H9 (cell line): ENCODE results near the gene GPR82. TPM values are rescaled to one million over a fixed set of nuclear protein-coding genes. Genes with fewer than 3 reads are reported as not detected.

Experiments
- DNase-seq: peaks from one replicate; pipeline ENCODE4 v3.0.0-alpha.2; 2017
- H2AFZ ChIP-seq: one replicate; pipeline ENCODE4 v1.6.1; 2013; ENCODE audit warnings: mild to moderate bottlenecking, low read length, control low read depth, moderate library complexity
- H2AK5ac ChIP-seq: 2 replicates; pipeline ENCODE4 v1.6.1; 2013; ENCODE audit warnings: low read length, control low read depth, mixed read lengths; ENCODE audit not compliant: insufficient read length
- H2BK120ac ChIP-seq: one replicate; pipeline ENCODE4 v1.6.1; 2013; ENCODE audit warnings: low read depth, mild to moderate bottlenecking, low read length, control low read depth, inconsistent platforms; ENCODE audit not compliant: poor library complexity, severe bottlenecking
- H2BK12ac ChIP-seq: 2 replicates; pipeline ENCODE4 v1.6.1; 2013; ENCODE audit warnings: low read length, control low read depth, mixed read lengths, low read depth; ENCODE audit not compliant: insufficient read length
- H2BK15ac ChIP-seq: 2 replicates; pipeline ENCODE4 v1.6.1; 2013; ENCODE audit warnings: low read depth, low read length, control low read depth
- H2BK20ac ChIP-seq: one replicate; pipeline ENCODE4 v1.6.1; 2013; ENCODE audit warnings: low read depth, mild to moderate bottlenecking, low read length, control low read depth, inconsistent platforms; ENCODE audit not compliant: poor library complexity, severe bottlenecking
- H2BK5ac ChIP-seq: 2 replicates; pipeline ENCODE4 v1.6.1; 2013; ENCODE audit warnings: low read length, control low read depth, mixed read lengths; ENCODE audit not compliant: insufficient read length
- H3K14ac ChIP-seq: 2 replicates; pipeline ENCODE4 v1.6.1; 2013; ENCODE audit warnings: low read length, control low read depth; ENCODE audit not compliant: insufficient read depth
- H3K18ac ChIP-seq: 2 replicates; pipeline ENCODE4 v1.6.1; 2013; ENCODE audit warnings: low read depth, mild to moderate bottlenecking, mixed read lengths, low read length, control low read depth; ENCODE audit not compliant: insufficient read length
- H3K23ac ChIP-seq: 2 replicates; pipeline ENCODE4 v1.6.1; 2013; ENCODE audit warnings: low read length, control low read depth, mixed read lengths, low read depth; ENCODE audit not compliant: insufficient read length
- H3K23me2 ChIP-seq: 2 replicates; pipeline ENCODE4 v1.6.1; 2013; ENCODE audit warnings: low read depth, mild to moderate bottlenecking, mixed read lengths, low read length, control low read depth; ENCODE audit not compliant: insufficient read length, poor library complexity, severe bottlenecking
- H3K27ac ChIP-seq: 2 replicates; pipeline ENCODE4 v1.5.1; 2013; ENCODE audit warnings: low read length, control low read depth, mixed read lengths, low read depth; ENCODE audit not compliant: insufficient read length
- H3K27me3 ChIP-seq: 2 replicates; pipeline ENCODE4 v1.6.1; 2013; ENCODE audit warnings: low read length, control low read depth, inconsistent platforms; ENCODE audit not compliant: insufficient read depth
- H3K4ac ChIP-seq: 2 replicates; pipeline ENCODE4 v1.6.1; 2013; ENCODE audit warnings: low read depth, mild to moderate bottlenecking, control low read depth, inconsistent platforms, low read length, moderate library complexity
- H3K4me1 ChIP-seq: 2 replicates; pipeline ENCODE4 v1.6.1; 2013; ENCODE audit warnings: low read length, control low read depth, inconsistent platforms; ENCODE audit not compliant: insufficient read depth
- H3K4me2 ChIP-seq: 2 replicates; pipeline ENCODE4 v1.6.1; 2013; ENCODE audit warnings: low read length, control low read depth, mixed read lengths; ENCODE audit not compliant: insufficient read length, insufficient read depth
- H3K56ac ChIP-seq: 2 replicates; pipeline ENCODE4 v1.6.1; 2013; ENCODE audit warnings: low read depth, mild to moderate bottlenecking, mixed read lengths, low read length, control low read depth; ENCODE audit not compliant: insufficient read length
- H3K79me1 ChIP-seq: 2 replicates; pipeline ENCODE4 v1.6.1; 2013; ENCODE audit warnings: low read depth, mild to moderate bottlenecking, moderate library complexity, low read length, control low read depth, inconsistent platforms; ENCODE audit not compliant: insufficient read depth, poor library complexity, severe bottlenecking
- H3K79me2 ChIP-seq: 2 replicates; pipeline ENCODE4 v1.6.1; 2013; ENCODE audit warnings: low read length, control low read depth, inconsistent platforms; ENCODE audit not compliant: insufficient read depth
- H3K9ac ChIP-seq: 2 replicates; pipeline ENCODE4 v1.6.1; 2013; ENCODE audit warnings: low read length, control low read depth, mixed read lengths; ENCODE audit not compliant: insufficient read length; ENCODE audit errors: extremely low read depth
- H3K9me3 ChIP-seq: one replicate; pipeline ENCODE4 v1.6.1; 2013; ENCODE audit warnings: low read depth, low read length, inconsistent platforms; ENCODE audit not compliant: control insufficient read depth
- H3T11ph ChIP-seq: one replicate; pipeline ENCODE4 v1.6.1; 2013; ENCODE audit warnings: mild to moderate bottlenecking, low read length, control low read depth, inconsistent platforms
- H4K20me1 ChIP-seq: one replicate; pipeline ENCODE4 v1.6.1; 2013; ENCODE audit not compliant: control insufficient read depth, insufficient read length, insufficient read depth
- H4K5ac ChIP-seq: 2 replicates; pipeline ENCODE4 v1.6.1; 2013; ENCODE audit warnings: low read depth, mild to moderate bottlenecking, mixed read lengths, low read length, control low read depth; ENCODE audit not compliant: insufficient read length
- H4K8ac ChIP-seq: replicated peaks from 2 replicates; pipeline ENCODE4 v1.6.1; 2013; ENCODE audit warnings: low read length, control low read depth, mixed read lengths, low read depth; ENCODE audit not compliant: insufficient read length
- H4K91ac ChIP-seq: 2 replicates; pipeline ENCODE4 v1.6.1; 2013; ENCODE audit warnings: low read depth, mild to moderate bottlenecking, moderate library complexity, mixed read lengths, low read length, control low read depth; ENCODE audit not compliant: insufficient read length
- H3K27ac Mint-ChIP-seq, 3 experiments: 2 replicates in 2 of 3; 3 replicates in 1 of 3; pipeline ENCODE4 v1.8.0; 2020 to 2021; ENCODE audit warnings: mixed read lengths in 3 of 3, mild to moderate bottlenecking in 1 of 3, moderate library complexity in 1 of 3
- H3K27me3 Mint-ChIP-seq: 2 replicates; pipeline ENCODE4 v1.8.0; 2021; ENCODE audit warnings: low read depth, mild to moderate bottlenecking, moderate library complexity, mixed read lengths
- H3K36me3 Mint-ChIP-seq, 3 experiments: 2 replicates in 2 of 3; 3 replicates in 1 of 3; pipeline ENCODE4 v1.8.0; 2020 to 2021; ENCODE audit warnings: low read depth in 3 of 3, mixed read lengths in 3 of 3; ENCODE audit not compliant: insufficient read depth in 1 of 3
- H3K4me1 Mint-ChIP-seq, 2 experiments: 2 replicates each; pipeline ENCODE4 v1.8.0; 2020; ENCODE audit warnings: mixed read lengths in 2 of 2
- H3K4me3 Mint-ChIP-seq, 2 experiments: 2 replicates in 1 of 2; 3 replicates in 1 of 2; pipeline ENCODE4 v1.8.0; 2020 to 2021; ENCODE audit warnings: mild to moderate bottlenecking in 2 of 2, mixed read lengths in 2 of 2, moderate library complexity in 1 of 2
- H3K9me3 Mint-ChIP-seq, 2 experiments: 2 replicates in 1 of 2; 3 replicates in 1 of 2; pipeline ENCODE4 v1.8.0; 2020; ENCODE audit warnings: mild to moderate bottlenecking in 2 of 2, mixed read lengths in 2 of 2, moderate library complexity in 1 of 2
- CTCF ChIP-seq: fragments of 200-600 bp; sonication (generic); conservative IDR thresholded peaks from 3 replicates; pipeline ENCODE4 v1.8.0; 2021; ENCODE audit warnings: antibody characterized with exemption, mild to moderate bottlenecking
- WGBS: extraction: QIAGEN DNeasy Blood & Tissue Kit; methylation state at CpG from one replicate; pipeline ENCODE4 v1.1.7; 2013; ENCODE audit warnings: missing lambda C conversion rate, low lambda C conversion rate, mixed read lengths; ENCODE audit not compliant: insufficient read length; ENCODE audit errors: extremely low coverage; 5-methylcytosine and 5-hydroxymethylcytosine counted together
- total RNA-seq: library from RNA; stranded (reverse); gene quantifications from 2 replicates; pipeline ENCODE4 v1.2.1, GENCODE V29; 2021

The GPR82 gene
- total RNA-seq, 1 experiment from 2014 or later, result not detected

- Histone ChIP-seq H4K91ac (no peak overlapping the region), H4K20me1 (no peaks in the 10 kb centered on the region), H2BK120ac (no peak overlapping the region), H3K4me2 (no peak overlapping the region), H3K56ac (no peak overlapping the region), H2BK15ac (no peak overlapping the region), H3T11ph (no peak overlapping the region), H3K9ac (no peak overlapping the region), H3K9me3 (no peaks in the 10 kb centered on the region), H2AFZ (no peak overlapping the region), H3K4ac (no peak overlapping the region), H3K23me2 (no peaks in the 10 kb centered on the region), H4K8ac (no peak overlapping the region), H3K27me3 (no peaks in the 10 kb centered on the region), H2BK12ac (no peak overlapping the region), H3K18ac (no peak overlapping the region), H3K4me1 (no peaks in the 10 kb centered on the region), H3K23ac (no peak overlapping the region), H2AK5ac (no peak overlapping the region), H2BK20ac (no peak overlapping the region), H2BK5ac (no peak overlapping the region), H3K27ac (no peak overlapping the region), H4K5ac (no peak overlapping the region), H3K14ac (no peak overlapping the region), H3K79me2 (no peaks in the 10 kb centered on the region), H3K79me1 (no peaks in the 10 kb centered on the region)
- no peak for DNase-seq
- Mint-ChIP-seq H3K27ac (no peak overlapping the region), H3K4me1 (no peaks in the 10 kb centered on the region), H3K27me3 (no peaks in the 10 kb centered on the region), H3K4me3 (no peak overlapping the region), H3K36me3 (peaks cover 0 to 10% (median 0%) of the 10 kb centered on the region in 3 experiments; a peak in 2 of 7 replicates), H3K9me3 (peaks cover 48 to 51% of the 10 kb centered on the region in 2 experiments)
- no CpG with 5 or more reads among the region's 4 CpGs for WGBS
- TF ChIP-seq CTCF, result no peak
Measured at GRCh38 chrX:41686788-41687187, 37.2 kb upstream of the GPR82 start.
